HEK293 (cell line): ENCODE measurements around the gene NEFH.

Experiments used
- HOXD13 ChIP-seq: sonication (generic); formaldehyde crosslinking; IDR thresholded peaks from 2 replicates; pipeline ENCODE4 v1.8.0; 2022; ENCODE audit warnings: missing genetic modification reagents, borderline replicate concordance
- IKZF3 ChIP-seq: fragments of 450-650 bp; IDR thresholded peaks from 2 replicates; pipeline ENCODE4 v1.5.0; 2018; ENCODE audit warnings: missing biosample characterization, mild to moderate bottlenecking, missing genetic modification characterization, moderate library complexity
- KLF1 ChIP-seq: fragments of 450-650 bp; formaldehyde crosslinking; IDR thresholded peaks from 2 replicates; pipeline ENCODE4 v1.5.1; 2016; ENCODE audit warnings: missing biosample characterization, missing genetic modification characterization
- KLF17 ChIP-seq: fragments of 450-650 bp; formaldehyde crosslinking; IDR thresholded peaks from 2 replicates; pipeline ENCODE4 v1.5.1; 2016; ENCODE audit warnings: missing biosample characterization, missing genetic modification characterization
- KLF7 ChIP-seq: fragments of 450-650 bp; formaldehyde crosslinking; IDR thresholded peaks from 2 replicates; pipeline ENCODE4 v1.5.1; 2016; ENCODE audit warnings: missing biosample characterization, missing genetic modification characterization, borderline replicate concordance
- KLF8 ChIP-seq: fragments of 450-650 bp; formaldehyde crosslinking; IDR thresholded peaks from 2 replicates; pipeline ENCODE4 v1.5.1; 2016; ENCODE audit warnings: missing biosample characterization, missing genetic modification characterization
- OVOL3 ChIP-seq: fragments of 450-650 bp; formaldehyde crosslinking; IDR thresholded peaks from 2 replicates; pipeline ENCODE4 v1.5.1; 2016; ENCODE audit warnings: missing biosample characterization, missing genetic modification characterization
- PRDM10 ChIP-seq: fragments of 450-650 bp; formaldehyde crosslinking; IDR thresholded peaks from 2 replicates; pipeline ENCODE4 v1.5.1; 2016; ENCODE audit warnings: missing biosample characterization, missing genetic modification characterization
- REPIN1 ChIP-seq: fragments of 450-650 bp; formaldehyde crosslinking; IDR thresholded peaks from 2 replicates; pipeline ENCODE4 v1.5.1; 2017; ENCODE audit warnings: missing biosample characterization, missing genetic modification characterization, low read depth
- SP2 ChIP-seq: fragments of 450-650 bp; formaldehyde crosslinking; IDR thresholded peaks from 2 replicates; pipeline ENCODE4 v1.5.1; 2016; ENCODE audit warnings: missing biosample characterization, missing genetic modification characterization
- ZBTB26 ChIP-seq: fragments of 450-650 bp; formaldehyde crosslinking; optimal IDR thresholded peaks from 2 replicates; pipeline ENCODE3; 2016; ENCODE audit warnings: missing biosample characterization, mild to moderate bottlenecking, missing genetic modification characterization
- ZBTB48 ChIP-seq: fragments of 450-650 bp; formaldehyde crosslinking; IDR thresholded peaks from 2 replicates; pipeline ENCODE4 v1.5.1; 2016; ENCODE audit warnings: missing biosample characterization, missing genetic modification characterization
- ZNF140 ChIP-seq: fragments of 450-650 bp; formaldehyde crosslinking; IDR thresholded peaks from 2 replicates; pipeline ENCODE4 v1.5.1; 2016; ENCODE audit warnings: missing biosample characterization, missing genetic modification characterization
- ZNF174 ChIP-seq: fragments of 450-650 bp; formaldehyde crosslinking; IDR thresholded peaks from 2 replicates; pipeline ENCODE4 v1.5.0; 2017; ENCODE audit warnings: missing biosample characterization, mild to moderate bottlenecking, missing genetic modification characterization
- ZNF211 ChIP-seq: fragments of 450-650 bp; formaldehyde crosslinking; IDR thresholded peaks from 2 replicates; pipeline ENCODE4 v1.5.1; 2016; ENCODE audit warnings: low read depth, missing biosample characterization, missing genetic modification characterization
- ZNF221 ChIP-seq: fragments of 450-650 bp; formaldehyde crosslinking; IDR thresholded peaks from 2 replicates; pipeline ENCODE4 v1.5.1; 2017; ENCODE audit warnings: missing biosample characterization, missing genetic modification characterization, borderline replicate concordance
- ZNF341 ChIP-seq: fragments of 450-650 bp; formaldehyde crosslinking; IDR thresholded peaks from 2 replicates; pipeline ENCODE4; 2016; ENCODE audit warnings: low read depth, missing biosample characterization, missing genetic modification characterization
- ZNF391 ChIP-seq: fragments of 450-650 bp; formaldehyde crosslinking; IDR thresholded peaks from 2 replicates; pipeline ENCODE4 v1.5.1; 2016; ENCODE audit warnings: low read depth, missing biosample characterization, missing genetic modification characterization, borderline replicate concordance
- ZNF423 ChIP-seq: fragments of 450-650 bp; formaldehyde crosslinking; IDR thresholded peaks from 2 replicates; pipeline ENCODE4 v1.5.1; 2016; ENCODE audit warnings: missing biosample characterization, missing genetic modification characterization
- ZNF488 ChIP-seq: fragments of 450-650 bp; formaldehyde crosslinking; IDR thresholded peaks from 2 replicates; pipeline ENCODE4 v1.5.1; 2016; ENCODE audit warnings: missing biosample characterization, missing genetic modification characterization
- ZNF501 ChIP-seq: fragments of 450-650 bp; formaldehyde crosslinking; IDR thresholded peaks from 2 replicates; pipeline ENCODE4 v1.5.1; 2016; ENCODE audit warnings: missing biosample characterization, missing genetic modification characterization
- ZNF529 ChIP-seq: fragments of 450-650 bp; formaldehyde crosslinking; IDR thresholded peaks from 2 replicates; pipeline ENCODE4 v1.5.1; 2017; ENCODE audit warnings: missing genetic modification characterization, missing biosample characterization; ENCODE audit not compliant: insufficient replicate concordance
- ZNF660 ChIP-seq: fragments of 450-650 bp; IDR thresholded peaks from 2 replicates; pipeline ENCODE4 v1.5.1; 2018; ENCODE audit warnings: missing biosample characterization, mild to moderate bottlenecking, missing genetic modification characterization
- ZNF777 ChIP-seq: fragments of 450-650 bp; formaldehyde crosslinking; IDR thresholded peaks from 2 replicates; pipeline ENCODE4 v1.5.1; 2017; ENCODE audit warnings: missing biosample characterization, missing genetic modification characterization, borderline replicate concordance
- ZNF792 ChIP-seq: fragments of 450-650 bp; formaldehyde crosslinking; IDR thresholded peaks from 2 replicates; pipeline ENCODE4 v1.5.1; 2016; ENCODE audit warnings: missing biosample characterization, missing genetic modification characterization
- ZNF830 ChIP-seq: fragments of 450-650 bp; IDR thresholded peaks from 2 replicates; pipeline ENCODE4 v1.5.0; 2018; ENCODE audit warnings: missing biosample characterization, missing genetic modification characterization, low read depth, mild to moderate bottlenecking, moderate library complexity
- ZSCAN30 ChIP-seq: fragments of 450-650 bp; IDR thresholded peaks from 2 replicates; pipeline ENCODE4 v1.5.1; 2018; ENCODE audit warnings: missing biosample characterization, mild to moderate bottlenecking, missing genetic modification characterization, moderate library complexity
- ZXDB ChIP-seq: fragments of 450-650 bp; formaldehyde crosslinking; IDR thresholded peaks from 2 replicates; pipeline ENCODE4 v1.5.1; 2016; ENCODE audit warnings: missing biosample characterization, missing genetic modification characterization
- TF ChIP-seq, protein P1 (sequence below): fragments of 450-650 bp; formaldehyde crosslinking; IDR thresholded peaks from 2 replicates; pipeline ENCODE4 v1.5.1; 2016; ENCODE audit warnings: missing biosample characterization, missing genetic modification characterization
- TF ChIP-seq, protein P2 (sequence below): fragments of 450-650 bp; formaldehyde crosslinking; IDR thresholded peaks from 2 replicates; pipeline ENCODE4 v1.5.1; 2016; ENCODE audit warnings: missing biosample characterization, missing genetic modification characterization

Gene NEFH

GRCh38 chr22:29470159-29470855 lies 9.7 kb upstream of the NEFH start (continued):
- peak; percentile 97 for TF ChIP-seq PRDM10 (tag by site-specific recombination)
- TF ChIP-seq ZNF792 (tag by site-specific recombination), result 0 out of 2 replicates have a peak, but pooled peaks have one; percentile 12
- peak; percentile 94 for TF ChIP-seq KLF1 (tag by site-specific recombination)
- TF ChIP-seq OVOL3 (tag by site-specific recombination), result no peak
- TF ChIP-seq ZNF830 (tag by site-specific recombination), result no peak
- peak; percentile 80 for TF ChIP-seq SP2 (tag by site-specific recombination)
- peak; percentile 71 for TF ChIP-seq KLF17
- TF ChIP-seq, protein P1, sequence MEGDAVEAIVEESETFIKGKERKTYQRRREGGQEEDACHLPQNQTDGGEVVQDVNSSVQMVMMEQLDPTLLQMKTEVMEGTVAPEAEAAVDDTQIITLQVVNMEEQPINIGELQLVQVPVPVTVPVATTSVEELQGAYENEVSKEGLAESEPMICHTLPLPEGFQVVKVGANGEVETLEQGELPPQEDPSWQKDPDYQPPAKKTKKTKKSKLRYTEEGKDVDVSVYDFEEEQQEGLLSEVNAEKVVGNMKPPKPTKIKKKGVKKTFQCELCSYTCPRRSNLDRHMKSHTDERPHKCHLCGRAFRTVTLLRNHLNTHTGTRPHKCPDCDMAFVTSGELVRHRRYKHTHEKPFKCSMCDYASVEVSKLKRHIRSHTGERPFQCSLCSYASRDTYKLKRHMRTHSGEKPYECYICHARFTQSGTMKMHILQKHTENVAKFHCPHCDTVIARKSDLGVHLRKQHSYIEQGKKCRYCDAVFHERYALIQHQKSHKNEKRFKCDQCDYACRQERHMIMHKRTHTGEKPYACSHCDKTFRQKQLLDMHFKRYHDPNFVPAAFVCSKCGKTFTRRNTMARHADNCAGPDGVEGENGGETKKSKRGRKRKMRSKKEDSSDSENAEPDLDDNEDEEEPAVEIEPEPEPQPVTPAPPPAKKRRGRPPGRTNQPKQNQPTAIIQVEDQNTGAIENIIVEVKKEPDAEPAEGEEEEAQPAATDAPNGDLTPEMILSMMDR (tag by site-specific recombination), result peak; percentile 96
- TF ChIP-seq ZNF391 (tag by site-specific recombination), result no peak
- TF ChIP-seq IKZF3 (tag by site-specific recombination), result peak; percentile 52; the same call in 1 of the 2 replicates
- TF ChIP-seq, protein P2, sequence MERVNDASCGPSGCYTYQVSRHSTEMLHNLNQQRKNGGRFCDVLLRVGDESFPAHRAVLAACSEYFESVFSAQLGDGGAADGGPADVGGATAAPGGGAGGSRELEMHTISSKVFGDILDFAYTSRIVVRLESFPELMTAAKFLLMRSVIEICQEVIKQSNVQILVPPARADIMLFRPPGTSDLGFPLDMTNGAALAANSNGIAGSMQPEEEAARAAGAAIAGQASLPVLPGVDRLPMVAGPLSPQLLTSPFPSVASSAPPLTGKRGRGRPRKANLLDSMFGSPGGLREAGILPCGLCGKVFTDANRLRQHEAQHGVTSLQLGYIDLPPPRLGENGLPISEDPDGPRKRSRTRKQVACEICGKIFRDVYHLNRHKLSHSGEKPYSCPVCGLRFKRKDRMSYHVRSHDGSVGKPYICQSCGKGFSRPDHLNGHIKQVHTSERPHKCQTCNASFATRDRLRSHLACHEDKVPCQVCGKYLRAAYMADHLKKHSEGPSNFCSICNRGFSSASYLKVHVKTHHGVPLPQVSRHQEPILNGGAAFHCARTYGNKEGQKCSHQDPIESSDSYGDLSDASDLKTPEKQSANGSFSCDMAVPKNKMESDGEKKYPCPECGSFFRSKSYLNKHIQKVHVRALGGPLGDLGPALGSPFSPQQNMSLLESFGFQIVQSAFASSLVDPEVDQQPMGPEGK (tag by site-specific recombination), result peak; percentile 75
- no peak for TF ChIP-seq ZNF140 (tag by site-specific recombination)
- TF ChIP-seq ZNF423 (tag by site-specific recombination), result no peak
- peak; percentile 71; the same call in 1 of the 2 replicates for TF ChIP-seq ZBTB48 (tag by site-specific recombination)
- peak; percentile 86 for TF ChIP-seq ZNF341 (tag by site-specific recombination)
- no peak for TF ChIP-seq ZNF488 (tag by site-specific recombination)
- peak; percentile 24; the same call in 1 of the 2 replicates for TF ChIP-seq ZXDB (tag by site-specific recombination)
- TF ChIP-seq ZSCAN30 (tag by site-specific recombination), result no peak
- no peak for TF ChIP-seq ZNF211 (tag by site-specific recombination)
- TF ChIP-seq ZNF221 (tag by site-specific recombination), result no peak
- no peak for TF ChIP-seq ZNF777 (tag by site-specific recombination)
- TF ChIP-seq ZNF501 (tag by site-specific recombination), result 0 out of 2 replicates have a peak, but pooled peaks have one; percentile 41
- peak; percentile 46 for TF ChIP-seq ZBTB26 (tag by site-specific recombination)
- peak; percentile 81; the same call in 1 of the 2 replicates for TF ChIP-seq KLF7 (tag by site-specific recombination)
- no peak for TF ChIP-seq ZNF174 (tag by site-specific recombination)
- TF ChIP-seq KLF8 (tag by site-specific recombination), result peak; percentile 94
- TF ChIP-seq REPIN1, result no peak
- TF ChIP-seq ZNF529, result no peak
- no peak for TF ChIP-seq HOXD13
- peak; percentile 68 for TF ChIP-seq ZNF660 (tag by site-specific recombination)
